Activated CD8-positive, alpha-beta memory T cell treated with anti-CD3 and anti-CD28 coated beads, Interleukin-2, amount 50 U/mL, for 48 hours (primary cell): ENCODE data around the gene PAXX.
A peak's percentile ranks its signal among the peaks of the same experiment; 100 is the strongest.
"Not testable (repeated sequence)": the region's sequence is repeated elsewhere in the genome, so short reads cannot be mapped to it uniquely, and the experiment has no call there.

Source experiments
- DNase-seq: peaks from one replicate; pipeline ENCODE4 v3.0.0-alpha.2; 2020

The PAXX gene

DNA sequence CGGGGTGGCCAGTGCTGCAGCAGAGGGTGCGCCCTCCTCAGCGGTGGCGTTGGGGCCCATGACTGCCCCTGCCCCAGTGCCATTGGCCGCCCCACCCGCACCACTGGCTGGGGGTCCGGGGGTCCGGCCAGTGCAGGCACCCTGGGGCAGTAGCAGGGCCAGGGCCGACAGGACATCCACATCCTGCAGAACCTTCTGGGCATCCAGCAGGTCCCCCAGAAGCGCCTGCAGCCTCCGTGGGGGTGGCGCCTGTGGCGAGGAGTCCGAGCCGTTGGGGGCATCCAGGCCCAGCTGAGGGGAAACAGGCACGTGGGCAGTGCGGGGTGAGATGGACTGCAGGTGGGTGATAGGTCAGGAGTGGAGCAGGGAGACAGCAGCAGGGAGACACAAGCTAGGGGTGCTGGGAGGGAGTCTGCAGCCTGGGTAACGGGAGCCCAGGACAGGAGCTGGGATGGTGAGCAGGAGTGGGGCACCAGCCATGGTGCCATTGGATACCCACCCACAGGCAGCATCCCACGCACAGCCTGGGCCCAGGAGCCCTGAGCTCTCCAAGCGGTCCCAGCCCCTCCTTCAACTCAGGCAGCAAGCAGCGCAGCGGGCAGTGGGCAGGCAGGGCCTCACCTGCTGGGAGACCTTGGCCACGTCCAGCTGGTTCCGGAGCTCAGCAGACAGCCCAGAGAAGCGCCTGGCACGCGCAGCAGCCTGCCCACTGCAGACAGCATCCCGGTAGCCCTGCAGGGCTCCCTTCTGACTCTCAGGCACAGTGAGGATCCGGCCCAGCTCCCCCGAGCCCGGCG lies 28.7 kb downstream of the PAXX start:
- no peak for DNase-seq

DNA sequence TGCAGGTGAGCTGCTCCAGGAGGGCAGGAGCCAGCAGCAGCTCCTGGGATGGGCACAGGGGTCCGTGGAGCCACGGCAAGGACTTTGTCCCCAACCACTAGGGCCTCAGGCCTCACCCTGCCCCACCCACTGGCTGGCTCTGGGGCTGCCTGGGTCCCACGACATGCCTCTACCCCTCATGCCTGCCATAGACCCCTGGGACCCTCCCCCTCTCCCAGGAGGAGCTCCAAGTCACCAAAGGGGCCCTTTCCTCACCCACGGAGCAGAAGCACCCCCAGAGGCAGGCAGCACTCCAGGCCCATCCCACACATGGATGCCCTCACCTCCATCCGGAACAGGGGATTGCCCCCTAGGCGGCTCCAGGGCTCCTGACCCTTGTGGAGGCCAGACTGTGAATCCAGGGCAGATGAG lies 29.4 kb downstream of the PAXX start:
- DNase-seq = no peak

DNA sequence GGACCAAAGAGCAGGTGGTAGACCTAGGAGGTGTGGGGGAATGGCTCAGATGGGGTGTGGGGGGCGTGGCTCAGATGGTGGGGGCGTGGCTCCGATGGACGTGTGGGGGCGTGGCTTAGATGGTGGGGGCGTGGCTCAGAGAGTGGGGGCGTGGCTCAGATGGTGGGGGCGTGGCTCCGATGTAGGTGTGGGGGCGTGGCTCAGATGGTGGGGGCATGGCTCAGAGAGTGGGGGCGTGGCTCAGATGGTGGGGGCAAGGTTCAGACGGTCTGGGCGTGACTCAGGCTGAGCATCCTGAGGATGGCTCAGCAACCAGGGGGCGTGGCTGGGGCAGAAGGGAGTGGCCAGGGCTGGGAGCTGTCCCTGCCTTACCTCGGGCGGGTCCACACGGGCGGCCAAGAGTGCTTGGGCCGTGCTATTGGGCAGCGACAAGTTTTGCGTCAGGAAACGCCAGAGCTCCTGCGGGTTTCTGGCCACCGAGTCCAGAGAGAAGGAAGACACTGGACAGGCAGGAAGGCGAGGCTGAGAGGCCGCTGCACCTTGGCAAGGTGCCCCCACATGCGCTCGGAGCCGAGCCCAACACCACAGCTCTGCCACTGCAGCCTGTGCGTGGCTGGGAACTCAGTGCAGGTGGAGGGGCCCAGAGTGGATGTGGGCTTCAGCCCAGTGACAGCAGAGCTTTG lies 29.9 kb downstream of the PAXX start:
- peak; percentile 89 for DNase-seq

DNA sequence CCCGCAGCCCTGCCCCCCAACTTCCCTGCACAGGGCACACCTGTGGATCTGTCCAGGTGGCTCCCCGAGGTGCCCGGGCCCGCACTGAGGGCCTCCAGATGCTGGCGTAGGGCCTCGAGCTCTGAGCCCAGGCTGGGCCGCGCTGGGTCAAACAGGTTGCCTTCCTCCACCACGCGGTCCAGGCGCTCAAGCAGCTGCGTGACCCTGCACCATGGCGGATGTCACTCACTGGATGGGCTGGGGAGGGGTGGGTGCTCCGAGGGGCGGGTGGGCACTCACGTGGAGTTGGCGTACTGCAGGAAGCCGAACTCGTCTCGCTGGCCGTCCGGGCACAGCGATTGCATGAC lies 30.4 kb downstream of the PAXX start:
- no peak for DNase-seq

DNA sequence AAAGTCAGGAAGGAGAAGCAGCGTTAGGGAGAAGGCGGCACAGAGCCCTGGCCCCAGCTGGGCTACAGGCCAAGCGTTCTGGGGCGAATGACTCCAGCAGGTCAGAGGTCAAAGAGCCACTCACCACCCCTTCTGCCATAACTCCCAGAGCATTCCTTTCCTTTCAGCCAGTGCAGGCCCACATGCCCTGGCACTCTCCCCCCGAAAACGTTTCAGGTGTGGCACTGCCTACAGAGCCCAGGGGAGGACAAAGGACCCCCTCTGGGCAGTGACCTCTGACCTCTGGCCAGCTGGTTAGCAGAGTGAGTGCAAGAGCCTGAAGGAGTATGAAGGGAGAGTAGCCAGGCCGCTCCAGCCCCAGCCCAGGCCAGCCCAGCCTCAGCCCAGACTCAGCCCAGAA lies 30.9 kb downstream of the PAXX start:
- DNase-seq = no peak

DNA sequence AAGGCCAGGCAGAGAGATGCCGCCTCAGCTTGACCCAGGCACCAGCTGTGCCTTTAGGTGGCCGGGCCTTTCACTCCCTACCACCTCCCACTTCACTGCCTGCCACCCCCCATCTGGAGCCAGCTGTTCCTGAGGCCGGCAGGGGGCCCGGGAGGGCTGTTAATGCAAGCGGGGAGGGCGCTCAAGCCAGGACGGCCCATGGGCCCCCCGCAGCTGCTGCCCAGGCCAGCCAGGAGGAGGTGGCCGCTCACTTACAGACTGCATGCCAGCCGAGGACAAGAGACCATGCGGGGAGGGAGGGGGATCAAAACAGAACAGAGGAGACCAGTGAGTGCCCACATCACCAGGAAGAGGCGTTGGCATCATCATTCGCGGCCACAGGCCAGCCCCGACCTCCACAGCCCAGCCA lies 31.4 kb downstream of the PAXX start:
- DNase-seq = no peak

DNA sequence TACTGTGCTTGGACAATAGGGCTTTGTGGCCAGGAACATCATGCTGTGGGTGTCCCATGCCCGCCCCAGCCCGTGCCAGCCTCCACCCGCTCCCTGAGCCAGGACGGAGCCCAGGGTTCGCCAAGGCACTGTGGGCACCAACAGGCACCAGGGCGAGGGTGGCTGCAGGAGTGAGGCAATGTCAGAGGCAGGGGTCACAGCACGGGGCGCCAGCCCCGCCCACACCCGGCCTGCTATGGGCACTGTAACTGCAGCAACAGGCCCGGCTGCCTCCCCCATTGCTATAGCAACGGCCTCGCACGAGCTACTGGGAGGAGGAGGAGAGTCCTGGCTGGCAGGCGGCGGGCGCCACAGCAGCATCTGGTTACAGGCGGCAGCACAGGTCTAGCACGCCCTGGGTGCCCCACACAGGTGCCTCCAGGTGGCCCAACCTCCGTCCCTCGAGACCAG lies 33.3 kb downstream of the PAXX start:
- no peak for DNase-seq

DNA sequence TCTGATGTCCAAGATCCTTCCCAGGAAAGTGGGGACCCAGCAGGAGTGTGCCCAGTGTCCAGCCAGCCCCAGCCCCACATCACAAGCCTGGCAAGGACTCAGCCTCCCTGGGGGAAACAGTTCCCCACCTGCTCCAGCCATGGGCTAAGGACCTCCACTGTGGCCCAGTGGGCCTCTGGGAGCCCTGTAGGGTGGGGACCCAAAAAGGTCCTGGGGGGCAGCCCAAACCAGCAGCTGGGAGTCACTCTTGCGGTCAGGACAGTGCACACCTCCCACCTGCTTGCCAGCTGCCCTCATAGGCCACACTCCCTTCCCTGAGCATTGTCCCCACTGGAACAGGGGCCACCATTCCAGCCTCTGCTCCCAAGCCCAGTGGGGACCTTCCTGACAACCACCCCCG lies 34.2 kb downstream of the PAXX start:
- no peak for DNase-seq

DNA sequence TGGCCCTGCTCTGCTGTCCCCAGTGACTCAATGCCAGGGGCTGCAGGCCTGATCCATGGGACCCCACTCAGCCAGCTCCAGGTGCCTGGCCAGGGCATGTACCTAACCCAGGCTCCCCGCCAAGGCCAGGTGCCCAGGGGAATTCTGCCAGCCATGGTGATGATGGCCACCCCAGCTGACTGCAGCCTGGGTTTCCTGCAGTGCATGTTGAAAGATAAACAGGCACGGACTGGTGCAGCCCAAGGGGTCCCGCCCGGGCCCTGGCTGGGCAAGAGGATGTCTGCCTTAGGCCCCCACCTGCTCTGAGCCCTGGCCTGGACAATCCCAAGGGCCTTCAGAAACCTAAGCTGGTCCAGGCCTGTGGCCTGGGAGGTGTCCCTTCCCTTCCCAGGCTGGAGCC lies 34.6 kb downstream of the PAXX start:
- no peak for DNase-seq

DNA sequence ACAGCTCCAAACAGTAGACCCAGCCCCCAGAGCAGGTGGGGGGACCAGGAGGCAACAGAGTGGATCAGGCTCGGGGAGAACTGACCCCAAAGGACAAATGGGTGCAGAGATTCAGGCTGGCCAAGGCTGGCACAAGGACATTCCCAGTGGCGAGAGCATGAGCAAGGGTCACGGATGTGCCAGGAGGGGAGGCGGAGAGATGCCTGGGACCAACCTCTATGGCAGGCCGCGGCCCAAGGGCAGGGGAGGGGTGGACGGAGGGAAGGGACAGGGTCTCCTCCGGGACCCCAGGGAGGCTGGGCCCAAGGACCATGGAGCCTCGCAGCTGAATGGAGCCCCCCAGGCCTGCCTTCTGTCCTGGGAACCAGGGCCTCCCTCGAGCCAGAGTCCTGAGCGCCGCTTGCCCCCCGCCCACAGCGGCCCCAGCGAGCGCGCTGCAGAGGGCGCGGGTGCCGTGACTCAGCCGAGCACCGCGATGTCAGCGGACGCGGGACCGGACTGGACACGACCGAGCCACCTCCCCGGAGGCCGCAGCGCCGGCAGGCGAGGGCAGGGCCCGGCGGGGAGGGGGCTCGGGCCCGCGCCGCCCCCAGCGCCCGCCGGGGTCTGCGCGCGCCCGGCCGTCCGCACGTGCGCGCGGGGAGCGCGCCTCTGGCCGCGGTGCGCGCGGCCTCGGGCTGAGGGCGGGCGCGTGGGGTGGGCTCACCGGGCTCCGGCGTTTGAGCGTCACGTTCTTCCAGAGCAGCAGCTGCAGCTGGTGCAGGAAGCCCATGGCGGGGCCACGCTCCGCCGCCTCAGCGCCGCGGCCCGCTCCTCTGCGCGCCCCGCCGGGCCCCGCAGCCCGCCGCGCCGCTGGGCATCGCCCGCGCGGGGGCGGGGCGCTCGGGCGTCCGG lies 35.4 kb downstream of the PAXX start, which contains the start of gene ABCA2:
ABCA2 (minus strand) TSS at position 869 of the 894 bp plus-strand sequence; CDS start at position 772, 97 bp downstream.
- no peak for DNase-seq

DNA sequence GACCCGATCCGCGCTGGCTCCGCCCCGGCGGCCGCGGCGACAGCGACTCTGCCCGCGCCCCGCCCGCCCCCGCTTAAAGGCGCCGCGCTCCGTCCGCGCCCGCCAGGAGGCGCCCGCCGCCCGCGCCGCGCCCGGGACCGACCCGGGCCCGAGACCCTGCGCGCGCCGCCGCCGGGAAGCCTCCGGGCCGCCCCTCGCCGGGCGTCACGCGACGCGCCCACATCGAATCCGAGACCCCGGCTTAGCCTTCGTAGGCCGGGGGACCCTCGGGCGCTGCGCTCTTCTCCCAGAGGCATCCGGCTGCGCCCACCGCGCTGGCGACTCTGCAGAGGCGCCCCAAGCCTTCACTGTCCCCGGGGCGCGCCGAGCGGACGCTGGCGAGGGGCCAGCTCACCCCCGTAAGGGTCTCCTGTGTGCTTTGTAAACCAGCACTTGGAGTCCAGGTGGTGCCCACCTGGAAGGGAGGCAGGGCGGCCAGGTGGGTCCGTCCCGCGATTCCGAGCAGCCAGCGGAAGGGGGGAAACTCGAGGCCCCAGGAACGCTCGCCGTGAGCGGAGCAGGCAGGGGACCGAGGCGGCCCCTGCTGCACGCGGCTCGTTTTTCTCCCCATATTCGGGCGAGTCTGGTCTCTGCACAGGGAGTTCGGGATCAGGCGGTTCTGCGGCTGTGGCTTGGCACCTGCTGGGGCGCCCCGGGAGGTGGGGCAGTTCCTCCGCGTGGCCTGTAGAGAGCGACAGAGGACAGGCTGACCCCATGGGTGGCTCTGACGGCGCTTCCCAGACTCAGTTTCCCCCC lies 36.2 kb downstream of the PAXX start:
- peak; percentile 84 for DNase-seq

DNA sequence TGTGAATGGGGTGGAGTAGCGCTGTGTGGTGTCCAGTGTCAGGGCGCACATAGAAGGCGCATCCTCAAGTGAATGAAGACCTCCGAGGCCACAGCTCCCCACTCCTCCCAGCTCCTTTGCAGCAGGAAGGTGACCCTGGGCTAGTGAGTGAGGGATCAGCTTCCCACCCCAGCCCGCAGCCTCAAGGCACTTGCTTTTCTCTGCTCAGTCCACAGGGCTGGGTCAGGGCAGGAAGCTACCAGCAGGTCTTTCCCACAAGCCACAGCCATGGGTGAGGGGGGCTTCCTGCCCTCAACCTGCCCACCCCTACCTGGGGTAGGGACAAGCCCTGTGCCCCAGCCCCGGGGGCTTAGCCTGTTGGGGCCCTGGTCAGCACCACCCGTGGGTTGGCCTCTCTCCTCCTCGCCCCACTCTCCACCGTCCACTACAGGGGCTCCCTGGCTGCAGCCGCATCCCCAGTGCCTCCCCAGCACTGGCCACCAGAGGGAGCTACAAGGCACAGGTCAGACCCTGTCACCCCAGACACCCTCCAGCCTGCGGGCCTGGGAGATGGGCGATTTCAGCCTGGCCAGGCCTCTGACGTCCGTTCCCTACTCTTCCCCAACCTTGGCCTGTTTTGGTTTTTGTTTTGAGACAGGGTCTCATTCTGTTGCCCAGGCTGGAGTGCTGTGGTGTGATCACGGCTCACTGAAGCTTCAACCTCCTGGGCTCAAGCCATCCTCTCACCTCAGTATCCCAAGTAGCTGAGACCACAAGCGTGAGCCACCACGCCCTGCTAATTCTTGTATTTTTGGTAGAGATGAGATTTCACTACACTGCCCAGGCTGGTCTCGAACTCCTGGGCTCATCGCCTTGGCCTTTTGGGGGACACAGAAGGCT lies 37.1 kb downstream of the PAXX start:
- DNase-seq = peak; percentile 93

DNA sequence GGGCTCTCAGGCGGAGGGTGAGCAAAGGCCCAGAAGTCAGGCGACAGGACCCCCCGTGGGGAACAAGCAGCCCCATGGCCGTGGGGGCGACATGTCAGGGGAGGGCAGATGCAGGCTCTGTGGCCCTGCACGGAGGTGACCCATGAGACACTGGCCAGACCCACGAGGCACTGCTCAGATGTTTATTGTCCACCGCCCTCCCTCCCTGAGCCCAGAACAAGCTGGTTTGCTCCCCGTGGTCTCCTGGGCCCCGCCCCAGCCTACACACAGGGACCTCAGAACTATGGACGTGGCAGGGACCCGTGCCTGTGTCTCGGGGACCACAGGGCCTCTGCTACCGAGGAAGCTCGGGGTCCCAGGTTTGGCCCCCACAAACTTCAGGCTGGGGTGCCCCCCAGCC lies 37.8 kb downstream of the PAXX start:
- no peak for DNase-seq

DNA sequence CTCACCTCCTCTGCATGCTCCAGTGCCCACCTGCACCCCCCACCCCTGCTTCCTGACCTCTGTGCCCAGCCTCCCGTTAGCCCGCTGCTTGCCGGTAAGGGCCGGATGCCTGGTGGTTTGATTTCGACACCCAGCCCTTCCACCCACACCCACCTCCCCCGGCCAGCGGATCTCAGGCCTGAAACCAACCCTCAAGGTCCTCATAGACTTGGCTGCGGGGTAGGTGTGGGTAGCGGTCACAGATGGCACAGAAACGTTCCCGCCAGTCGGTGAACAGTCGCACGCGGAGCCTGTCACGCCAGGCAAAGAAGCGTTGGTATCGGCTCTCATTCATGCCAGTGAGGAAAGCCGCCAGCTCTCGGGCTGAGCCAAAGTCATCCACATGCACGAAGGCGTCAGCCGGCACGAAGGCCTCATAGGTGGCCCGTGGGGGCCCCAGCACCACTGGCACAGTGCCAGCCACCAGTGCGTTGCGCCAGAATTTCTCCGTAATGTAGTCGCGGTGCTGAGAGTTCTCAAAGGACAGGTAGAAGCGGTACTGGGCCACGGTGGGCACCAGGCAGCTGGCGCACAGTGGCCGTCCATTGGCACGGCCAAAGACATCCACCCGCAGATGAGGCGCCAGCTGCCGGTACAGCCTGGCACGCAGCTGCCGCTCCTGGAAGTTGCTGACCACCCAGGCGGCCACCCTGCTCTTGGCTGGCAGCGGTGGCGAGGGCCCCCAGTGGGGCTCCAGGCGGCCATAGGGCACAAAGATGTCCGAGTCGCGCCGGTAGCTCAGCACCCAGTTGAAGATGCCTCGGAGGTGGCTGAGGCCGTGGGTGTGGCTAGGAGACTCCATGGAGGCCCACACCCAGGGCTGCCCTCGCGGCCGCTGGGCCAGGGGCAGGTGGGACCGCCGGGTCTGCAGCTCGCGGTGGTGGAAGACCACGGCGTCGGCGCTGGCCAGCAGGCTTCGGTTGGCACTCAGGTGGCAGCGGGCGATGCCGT lies 38.6 kb downstream of the PAXX start:
- peak; percentile 75 for DNase-seq

DNA sequence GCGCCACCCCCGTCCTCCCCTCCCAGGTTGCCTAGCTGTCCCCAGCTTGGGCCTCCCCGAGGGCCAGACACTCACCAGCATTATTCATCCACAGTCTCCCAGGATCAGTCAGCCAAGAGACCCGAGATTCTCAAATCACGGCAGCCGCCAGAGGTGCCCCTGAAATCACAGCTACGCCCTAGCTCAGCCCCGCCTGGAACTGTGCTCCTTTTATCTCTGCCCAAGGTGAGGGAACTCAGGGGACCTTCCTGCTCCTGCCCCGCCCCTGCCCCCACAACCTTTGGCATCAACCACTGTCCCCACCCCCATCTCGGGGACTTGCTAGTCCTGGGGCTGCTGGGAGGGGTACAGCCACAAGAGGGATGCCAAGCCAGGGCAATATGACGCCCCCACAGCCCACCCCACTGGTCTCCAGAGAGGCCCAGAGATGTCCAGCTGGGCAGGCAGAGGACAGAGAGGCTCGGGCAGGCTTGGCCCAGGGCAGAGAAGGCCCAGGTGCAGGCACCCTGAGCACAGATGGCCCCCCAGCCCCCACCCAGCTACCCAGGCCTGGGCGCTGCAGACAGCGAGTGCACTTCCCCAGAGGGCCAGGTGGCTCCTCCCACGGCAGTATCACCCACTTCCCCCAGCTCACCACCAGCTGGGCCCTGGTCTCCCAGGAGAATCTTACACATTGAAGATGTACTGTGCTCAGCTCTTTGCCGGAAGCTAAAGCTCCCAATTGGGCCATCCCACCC lies 39.9 kb downstream of the PAXX start, which contains the start of gene FUT7:
FUT7 (minus strand) TSS at position 185 of the 737 bp plus-strand sequence; CDS start at position 88, 97 bp downstream.
- DNase-seq = no peak

DNA sequence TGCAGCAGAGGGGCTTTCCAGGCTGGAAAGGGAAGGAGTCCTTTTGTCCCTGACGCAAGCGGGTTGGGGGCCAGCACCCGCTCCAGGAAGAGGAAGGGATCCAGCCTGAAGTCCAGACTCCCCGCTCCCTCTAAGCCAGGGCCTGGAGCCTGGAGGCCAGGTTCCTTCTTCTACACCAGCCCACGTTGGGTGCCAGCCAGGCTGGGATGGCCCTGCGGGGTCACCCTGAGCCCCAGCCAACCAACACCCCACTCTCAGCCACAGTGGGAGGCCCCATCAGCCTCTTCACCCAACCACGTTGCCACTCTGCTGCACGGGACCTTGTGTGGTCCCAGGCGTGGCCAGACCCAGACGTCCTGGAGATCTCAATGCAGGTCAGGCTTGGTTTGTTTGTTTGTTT lies 40.6 kb downstream of the PAXX start:
- DNase-seq = no peak

DNA sequence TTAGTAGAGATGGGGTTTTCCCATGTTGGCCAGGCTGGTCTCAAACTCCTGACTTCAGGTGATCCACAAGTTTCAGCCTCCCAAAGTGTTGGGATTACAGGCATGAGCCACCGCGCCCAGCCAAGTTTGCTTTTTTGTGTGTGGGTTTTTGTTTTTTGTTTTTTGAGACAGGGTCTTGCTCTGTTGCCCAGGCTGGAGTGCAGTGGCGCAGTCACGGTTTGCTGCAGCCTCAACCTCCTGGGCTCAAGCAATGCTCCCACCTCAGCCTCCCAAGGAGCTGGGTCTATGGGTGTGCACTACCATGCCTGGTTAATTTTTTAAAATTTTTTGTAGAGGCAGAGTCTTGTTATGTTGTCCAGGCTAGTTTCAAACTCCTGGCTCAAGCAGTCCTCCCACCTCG lies 41.3 kb downstream of the PAXX start:
- DNase-seq = not testable (repeated sequence)

DNA sequence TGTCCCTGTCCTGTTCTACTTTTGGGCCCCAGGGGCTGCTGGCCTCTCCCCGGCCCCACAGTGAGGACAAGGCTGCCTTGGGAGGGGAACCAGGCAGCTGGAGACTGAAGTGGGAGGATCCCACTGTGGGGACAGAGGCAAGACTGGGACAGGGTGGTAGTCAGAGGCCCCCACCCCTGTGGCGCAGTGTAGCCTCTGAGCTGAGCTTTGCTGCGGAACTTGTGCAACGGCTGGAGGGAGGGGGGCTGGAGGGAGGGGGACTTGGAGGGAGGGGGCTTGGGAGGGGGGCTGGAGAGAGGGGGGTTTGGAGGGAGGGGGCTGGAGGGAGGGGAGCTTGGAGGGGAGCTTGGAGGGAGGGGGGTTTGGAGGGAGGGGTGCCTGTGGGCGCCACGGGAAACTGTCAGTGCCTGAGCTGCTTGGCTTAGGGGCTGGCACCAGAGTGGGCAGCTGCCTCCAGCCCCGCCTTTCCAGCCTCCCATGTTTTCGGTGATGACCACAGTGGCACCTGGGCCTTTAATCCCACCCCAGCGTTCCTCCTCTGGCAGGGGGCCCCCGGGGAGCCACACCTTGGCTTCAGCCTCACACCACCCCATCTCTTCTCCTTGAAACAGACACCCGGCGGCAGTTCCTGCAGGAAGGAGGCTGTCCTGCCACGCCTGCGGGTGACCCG lies 42.0 kb downstream of the PAXX start:
- no peak for DNase-seq
